Raji (cell line): ENCODE data around the gene CHST13.

Experiments used
- POLR2A ChIP-seq: IDR thresholded peaks from 2 replicates; pipeline ENCODE4 v1.6.1; 2011; ENCODE audit warnings: low read depth, low read length, control low read depth; ENCODE audit not compliant: insufficient read depth

CHST13 gene

GRCh38 chr3:126537730-126538281 lies 13.9 kb downstream of the CHST13 start:
- no peak for TF ChIP-seq POLR2A

DNA sequence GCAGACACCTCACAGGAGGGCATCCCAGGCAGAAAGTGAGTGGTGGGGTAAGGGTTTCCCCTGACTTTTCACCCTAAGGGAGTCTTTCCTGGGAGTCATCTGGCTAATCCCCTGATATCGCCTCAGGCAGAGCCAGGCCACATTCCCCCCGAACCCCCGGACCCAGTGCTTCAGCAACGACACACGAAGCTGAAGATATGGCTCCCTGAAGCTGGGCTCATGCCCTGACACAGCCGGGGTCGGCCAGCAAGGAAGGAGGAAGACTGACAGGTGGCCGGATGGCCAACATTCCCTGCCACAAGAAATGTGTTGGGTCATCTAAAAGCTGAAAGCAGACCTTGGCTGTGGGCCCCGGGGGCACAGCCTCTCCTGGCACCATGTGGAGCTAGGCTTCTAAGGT lies 14.4 kb downstream of the CHST13 start:
- TF ChIP-seq POLR2A = no peak

GRCh38 chr3:126538966-126539365 lies 15.0 kb downstream of the CHST13 start:
- TF ChIP-seq POLR2A = no peak

DNA sequence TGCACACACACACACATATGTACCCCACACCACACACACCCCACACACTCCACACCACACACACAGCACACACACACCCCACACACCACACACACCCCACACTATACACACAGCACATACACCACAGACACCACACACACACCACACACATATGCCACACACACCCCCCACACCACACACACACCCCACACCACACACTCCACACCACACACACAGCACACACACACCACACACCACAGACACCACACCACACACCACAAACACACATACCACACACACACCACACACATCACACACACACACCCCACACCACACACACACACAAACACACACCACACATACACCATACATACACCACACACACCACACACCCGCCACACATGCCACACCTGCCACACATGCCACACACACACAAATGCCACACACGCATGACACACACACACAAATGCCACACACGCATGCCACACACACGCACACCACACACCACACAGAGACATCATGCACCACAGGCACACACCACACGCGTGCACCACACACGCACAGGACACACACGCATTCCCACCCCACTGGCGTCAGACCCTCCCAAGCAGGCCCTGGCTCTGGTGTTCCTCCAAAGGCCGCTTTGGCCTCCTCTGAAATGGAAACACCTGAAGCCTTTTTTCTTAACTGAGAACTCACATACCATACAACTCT lies 15.7 kb downstream of the CHST13 start:
- TF ChIP-seq POLR2A = no peak

DNA sequence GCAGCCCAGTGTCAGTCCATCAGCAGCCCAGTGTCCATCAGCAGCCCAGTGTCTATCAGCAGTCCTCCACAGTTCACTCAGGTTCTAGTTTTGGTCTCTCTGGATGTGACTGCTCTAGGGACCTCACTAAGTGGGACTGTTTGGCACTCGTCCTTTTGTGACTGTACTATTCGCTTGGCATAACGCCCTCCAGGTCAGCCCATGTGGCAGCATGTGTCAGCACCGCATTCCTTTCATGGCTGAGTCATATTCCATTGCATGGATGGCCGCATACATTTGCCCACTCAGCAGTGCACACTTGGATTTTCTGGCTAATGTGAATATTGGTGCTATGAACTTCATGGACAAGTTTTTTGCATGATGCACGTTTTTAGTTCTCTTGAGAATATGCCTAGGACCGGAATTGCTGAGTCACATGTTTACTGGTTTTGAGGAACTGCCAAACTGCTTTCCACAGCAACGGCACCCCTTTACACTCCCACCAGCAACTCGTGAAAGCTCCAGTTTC lies 16.4 kb downstream of the CHST13 start:
- no peak for TF ChIP-seq POLR2A

- no peak for TF ChIP-seq POLR2A
Observed at GRCh38 chr3:126540951-126541627, 17.1 kb downstream of the CHST13 start.

- TF ChIP-seq POLR2A = no peak
Observed at GRCh38 chr3:126541628-126542339, 17.8 kb downstream of the CHST13 start.

DNA sequence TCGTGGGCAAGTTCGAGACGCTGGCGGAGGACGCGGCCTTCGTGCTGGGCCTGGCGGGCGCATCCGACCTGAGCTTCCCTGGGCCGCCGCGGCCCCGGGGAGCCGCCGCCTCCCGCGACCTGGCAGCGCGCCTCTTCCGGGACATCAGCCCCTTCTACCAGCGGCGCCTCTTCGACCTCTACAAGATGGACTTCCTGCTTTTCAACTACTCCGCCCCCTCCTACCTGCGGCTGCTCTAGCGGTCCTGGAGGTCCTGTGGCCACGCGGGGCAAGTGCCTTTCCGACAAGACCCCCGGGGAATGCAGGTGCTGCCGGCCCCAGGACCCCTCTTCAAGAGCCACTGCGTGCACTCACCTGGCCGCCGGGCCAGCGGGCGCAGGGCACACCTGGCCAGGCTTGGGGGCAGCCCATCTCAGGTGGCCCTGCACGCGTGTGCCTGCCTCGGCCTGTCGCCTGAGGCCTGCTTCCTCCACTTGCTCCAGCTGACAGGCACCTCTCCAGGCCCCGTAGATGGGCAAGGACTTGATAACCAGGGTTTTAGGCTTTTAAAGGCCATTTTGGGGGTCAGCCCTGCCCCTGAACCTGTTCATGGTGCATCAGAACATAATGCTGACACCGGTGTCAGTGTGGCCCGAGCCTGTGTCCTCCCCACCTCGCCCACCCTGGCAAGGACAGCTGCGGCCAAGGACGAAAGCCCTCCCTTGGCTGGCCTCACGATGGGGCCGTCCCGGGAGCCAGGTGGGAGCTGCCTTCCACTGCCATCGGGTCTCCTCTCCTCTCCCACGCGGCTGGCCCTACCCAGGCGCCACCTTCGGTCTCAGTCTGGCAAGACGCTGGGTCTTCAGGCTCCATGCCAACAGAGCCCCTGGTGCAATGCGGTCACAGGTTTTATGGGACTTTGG lies 18.6 kb downstream of the CHST13 start:
- no peak for TF ChIP-seq POLR2A

DNA sequence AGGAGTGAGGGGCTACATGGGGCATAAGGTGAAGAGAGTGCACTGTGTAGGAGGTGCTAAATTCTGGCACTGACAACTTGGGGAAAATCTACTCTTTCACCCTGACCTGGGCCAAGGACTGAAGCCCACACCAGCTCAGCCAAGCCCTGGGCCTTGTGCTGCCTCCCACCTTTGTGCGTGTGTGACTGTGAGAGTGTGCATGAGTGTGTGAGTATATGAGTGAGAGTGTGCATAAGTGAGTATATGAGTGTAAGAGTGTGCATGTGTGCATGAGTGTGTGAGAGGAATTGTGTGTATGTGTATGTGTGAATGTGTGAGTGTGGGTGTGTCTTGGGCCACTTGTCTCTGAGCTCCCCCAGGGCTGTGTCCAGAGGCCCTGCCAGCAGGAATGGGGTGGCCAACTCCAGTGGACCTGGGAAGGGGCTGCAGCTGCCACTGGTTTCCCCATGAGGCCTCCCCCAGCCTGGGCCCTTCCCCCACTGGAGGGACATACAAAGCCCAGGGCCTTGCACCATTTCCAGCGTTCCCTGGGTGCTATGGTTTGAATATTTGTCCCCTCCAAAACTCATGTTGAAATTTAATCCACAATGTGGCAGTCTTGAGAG lies 19.6 kb downstream of the CHST13 start:
- TF ChIP-seq POLR2A = no peak

GRCh38 chr3:126544596-126545281 lies 20.8 kb downstream of the CHST13 start:
- TF ChIP-seq POLR2A = no peak

- no peak for TF ChIP-seq POLR2A
Observed at GRCh38 chr3:126545544-126545943, 21.6 kb downstream of the CHST13 start.

DNA sequence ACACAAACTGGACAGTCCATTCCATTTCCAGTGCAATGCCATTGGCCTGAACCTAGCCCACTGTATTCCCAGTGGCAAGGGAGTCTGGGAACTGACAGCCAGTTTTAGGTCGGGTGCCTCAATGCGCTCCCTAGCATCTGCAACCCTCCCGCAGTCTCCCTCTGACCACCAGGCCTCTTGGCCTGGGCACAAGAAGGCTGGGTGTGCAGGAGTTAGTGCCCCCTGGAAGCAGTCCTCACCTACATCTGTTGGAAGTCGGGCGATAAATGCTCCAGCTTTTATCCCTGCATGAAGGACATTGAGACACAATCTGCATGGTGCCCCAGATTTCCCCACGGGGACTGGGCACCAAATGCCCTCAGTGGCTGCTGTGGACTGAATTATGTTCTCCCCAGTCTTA lies 22.1 kb downstream of the CHST13 start:
- no peak for TF ChIP-seq POLR2A

GRCh38 chr3:126546549-126547239 lies 22.7 kb downstream of the CHST13 start:
- no peak for TF ChIP-seq POLR2A
